Measurements from ENCODE around the gene XXYLT1.

DNA sequence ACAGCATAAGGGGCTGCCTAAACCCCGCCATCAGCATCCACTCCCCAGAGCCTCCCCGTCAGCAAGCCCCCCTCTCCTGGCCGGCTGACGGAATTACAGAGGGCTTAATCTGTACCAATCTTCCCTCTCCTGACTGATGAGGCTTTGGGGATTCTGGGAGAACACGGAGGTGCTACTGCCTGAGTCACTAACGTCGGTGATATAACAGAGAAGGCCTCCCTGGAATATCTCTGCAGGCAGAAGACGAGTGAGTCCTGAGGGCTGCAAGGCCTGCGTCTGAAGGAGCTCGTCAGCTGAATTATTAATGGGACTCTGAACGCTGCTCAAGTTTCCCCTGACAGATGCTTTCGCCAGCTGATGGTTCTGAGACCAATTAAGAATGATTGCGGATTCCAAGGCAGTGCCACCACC lies 147.7 kb downstream of the XXYLT1 start:
- TF ChIP-seq, protein P1, sequence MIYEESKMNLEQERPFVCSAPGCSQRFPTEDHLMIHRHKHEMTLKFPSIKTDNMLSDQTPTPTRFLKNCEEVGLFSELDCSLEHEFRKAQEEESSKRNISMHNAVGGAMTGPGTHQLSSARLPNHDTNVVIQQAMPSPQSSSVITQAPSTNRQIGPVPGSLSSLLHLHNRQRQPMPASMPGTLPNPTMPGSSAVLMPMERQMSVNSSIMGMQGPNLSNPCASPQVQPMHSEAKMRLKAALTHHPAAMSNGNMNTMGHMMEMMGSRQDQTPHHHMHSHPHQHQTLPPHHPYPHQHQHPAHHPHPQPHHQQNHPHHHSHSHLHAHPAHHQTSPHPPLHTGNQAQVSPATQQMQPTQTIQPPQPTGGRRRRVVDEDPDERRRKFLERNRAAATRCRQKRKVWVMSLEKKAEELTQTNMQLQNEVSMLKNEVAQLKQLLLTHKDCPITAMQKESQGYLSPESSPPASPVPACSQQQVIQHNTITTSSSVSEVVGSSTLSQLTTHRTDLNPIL (CRISPR knock-in tag; IDR thresholded peaks at IDR 0.05; ENCODE audit: low read depth): no peak
- TF ChIP-seq OSR1 (CRISPR knock-in tag; IDR thresholded peaks at IDR 0.05): no peak
- no peak for TF ChIP-seq RARB (CRISPR knock-in tag; IDR thresholded peaks at IDR 0.05)
- TF ChIP-seq SNAI2 (CRISPR knock-in tag; IDR thresholded peaks at IDR 0.05): no peak
- TF ChIP-seq BACH2 (CRISPR knock-in tag; IDR thresholded peaks at IDR 0.05; ENCODE audit: borderline replicate concordance): no peak
- no peak for TF ChIP-seq ARNTL (CRISPR knock-in tag; IDR thresholded peaks at IDR 0.05; ENCODE audit: borderline replicate concordance, low read depth)
- no peak for TF ChIP-seq GLIS3 (CRISPR knock-in tag; IDR thresholded peaks at IDR 0.05)
- TF ChIP-seq ZNF8 (CRISPR knock-in tag; IDR thresholded peaks at IDR 0.05): no peak
- TF ChIP-seq, protein P2, sequence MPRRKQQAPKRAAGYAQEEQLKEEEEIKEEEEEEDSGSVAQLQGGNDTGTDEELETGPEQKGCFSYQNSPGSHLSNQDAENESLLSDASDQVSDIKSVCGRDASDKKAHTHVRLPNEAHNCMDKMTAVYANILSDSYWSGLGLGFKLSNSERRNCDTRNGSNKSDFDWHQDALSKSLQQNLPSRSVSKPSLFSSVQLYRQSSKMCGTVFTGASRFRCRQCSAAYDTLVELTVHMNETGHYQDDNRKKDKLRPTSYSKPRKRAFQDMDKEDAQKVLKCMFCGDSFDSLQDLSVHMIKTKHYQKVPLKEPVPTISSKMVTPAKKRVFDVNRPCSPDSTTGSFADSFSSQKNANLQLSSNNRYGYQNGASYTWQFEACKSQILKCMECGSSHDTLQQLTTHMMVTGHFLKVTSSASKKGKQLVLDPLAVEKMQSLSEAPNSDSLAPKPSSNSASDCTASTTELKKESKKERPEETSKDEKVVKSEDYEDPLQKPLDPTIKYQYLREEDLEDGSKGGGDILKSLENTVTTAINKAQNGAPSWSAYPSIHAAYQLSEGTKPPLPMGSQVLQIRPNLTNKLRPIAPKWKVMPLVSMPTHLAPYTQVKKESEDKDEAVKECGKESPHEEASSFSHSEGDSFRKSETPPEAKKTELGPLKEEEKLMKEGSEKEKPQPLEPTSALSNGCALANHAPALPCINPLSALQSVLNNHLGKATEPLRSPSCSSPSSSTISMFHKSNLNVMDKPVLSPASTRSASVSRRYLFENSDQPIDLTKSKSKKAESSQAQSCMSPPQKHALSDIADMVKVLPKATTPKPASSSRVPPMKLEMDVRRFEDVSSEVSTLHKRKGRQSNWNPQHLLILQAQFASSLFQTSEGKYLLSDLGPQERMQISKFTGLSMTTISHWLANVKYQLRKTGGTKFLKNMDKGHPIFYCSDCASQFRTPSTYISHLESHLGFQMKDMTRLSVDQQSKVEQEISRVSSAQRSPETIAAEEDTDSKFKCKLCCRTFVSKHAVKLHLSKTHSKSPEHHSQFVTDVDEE (CRISPR knock-in tag; IDR thresholded peaks at IDR 0.05): no peak
- TF ChIP-seq TCF4 (CRISPR knock-in tag; IDR thresholded peaks at IDR 0.05; ENCODE audit: borderline replicate concordance): no peak
- TF ChIP-seq PATZ1 (CRISPR knock-in tag; IDR thresholded peaks at IDR 0.05; ENCODE audit: borderline replicate concordance): no peak
- TF ChIP-seq ZFP3 (CRISPR knock-in tag; IDR thresholded peaks at IDR 0.05): no peak
- TF ChIP-seq CSDC2 (CRISPR knock-in tag; IDR thresholded peaks at IDR 0.05): no peak
- TF ChIP-seq, protein P3, sequence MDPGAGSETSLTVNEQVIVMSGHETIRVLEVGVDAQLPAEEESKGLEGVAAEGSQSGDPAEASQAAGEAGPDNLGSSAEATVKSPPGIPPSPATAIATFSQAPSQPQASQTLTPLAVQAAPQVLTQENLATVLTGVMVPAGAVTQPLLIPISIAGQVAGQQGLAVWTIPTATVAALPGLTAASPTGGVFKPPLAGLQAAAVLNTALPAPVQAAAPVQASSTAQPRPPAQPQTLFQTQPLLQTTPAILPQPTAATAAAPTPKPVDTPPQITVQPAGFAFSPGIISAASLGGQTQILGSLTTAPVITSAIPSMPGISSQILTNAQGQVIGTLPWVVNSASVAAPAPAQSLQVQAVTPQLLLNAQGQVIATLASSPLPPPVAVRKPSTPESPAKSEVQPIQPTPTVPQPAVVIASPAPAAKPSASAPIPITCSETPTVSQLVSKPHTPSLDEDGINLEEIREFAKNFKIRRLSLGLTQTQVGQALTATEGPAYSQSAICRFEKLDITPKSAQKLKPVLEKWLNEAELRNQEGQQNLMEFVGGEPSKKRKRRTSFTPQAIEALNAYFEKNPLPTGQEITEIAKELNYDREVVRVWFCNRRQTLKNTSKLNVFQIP (CRISPR knock-in tag; IDR thresholded peaks at IDR 0.05; ENCODE audit: borderline replicate concordance, low read depth): no peak
